Right kidney (tissue), 1 donor: ENCODE data around the gene ZNF775.

Source experiments
- DNase-seq: peaks from one replicate; pipeline ENCODE4 v3.0.0-alpha.2; 2016

Gene ZNF775

DNA sequence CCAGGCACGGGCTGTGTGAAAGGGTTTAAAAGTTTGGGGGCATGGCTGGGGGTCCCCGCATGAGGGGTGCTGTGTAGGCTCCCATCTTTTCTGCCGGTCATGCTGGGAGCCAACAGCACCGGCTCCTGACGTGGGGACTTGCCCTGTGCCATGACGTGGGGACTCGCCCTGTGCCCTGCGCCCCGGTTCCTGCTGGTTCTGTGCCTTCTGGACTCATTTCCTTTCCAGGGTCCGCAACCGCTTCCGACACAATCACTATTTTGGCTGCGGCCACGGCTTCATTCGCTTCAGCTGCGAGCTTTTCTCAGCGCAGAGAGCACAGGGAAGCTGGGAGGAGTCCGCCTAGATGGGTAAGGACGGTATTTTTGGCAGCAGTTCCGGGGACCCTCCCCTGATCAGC is 63.7 kb downstream of the ZNF775 start:
- DNase-seq = no peak

DNA sequence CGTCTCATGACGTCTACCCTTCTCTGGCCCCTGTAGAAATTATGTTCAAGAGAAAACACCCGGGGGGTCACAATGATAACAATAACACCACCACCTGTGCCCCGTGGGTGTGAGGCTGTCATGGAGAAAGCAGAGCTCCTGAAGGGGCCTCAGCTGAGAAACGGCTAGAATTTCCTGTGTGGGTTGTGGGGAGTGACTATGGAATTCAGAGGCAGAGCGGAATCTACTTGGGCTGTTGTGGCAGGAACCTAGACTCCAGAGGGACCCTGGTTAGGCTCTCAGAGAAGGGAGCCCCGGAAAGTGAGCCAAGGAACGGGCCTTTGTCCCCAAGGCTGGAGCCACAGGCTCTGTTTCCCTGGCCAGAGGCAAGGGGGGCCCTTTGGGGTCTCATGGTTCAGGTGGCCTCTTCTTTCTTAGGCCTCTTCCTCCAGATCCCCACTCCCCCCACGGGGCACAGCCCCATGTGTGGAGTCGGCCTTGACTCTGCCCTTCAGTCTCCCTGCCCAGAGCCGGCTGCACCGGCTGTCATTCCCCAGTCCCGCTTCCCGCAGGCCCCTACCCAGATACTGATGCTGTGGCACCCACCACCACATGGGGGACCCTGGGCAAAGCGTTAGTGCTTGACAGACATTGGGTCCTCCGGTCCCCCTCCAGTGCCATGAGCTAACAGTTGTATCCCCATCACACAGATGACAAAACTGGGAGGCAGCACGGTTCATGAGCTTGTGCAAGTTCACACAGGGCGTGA is 64.8 kb downstream of the ZNF775 start:
- DNase-seq = no peak

GRCh38 chr7:150444674-150445365 is 65.7 kb downstream of the ZNF775 start:
- DNase-seq = no peak

- no peak for DNase-seq
Measured at GRCh38 chr7:150446288-150446938, 67.3 kb downstream of the ZNF775 start.
